ENCODE data around the gene FXN. TPM values are rescaled to one million over a fixed set of nuclear protein-coding genes. Genes with fewer than 3 reads are reported as not detected.

FXN gene
- total RNA-seq, 1 experiment from 2014 or later = 17.8 TPM

DNA sequence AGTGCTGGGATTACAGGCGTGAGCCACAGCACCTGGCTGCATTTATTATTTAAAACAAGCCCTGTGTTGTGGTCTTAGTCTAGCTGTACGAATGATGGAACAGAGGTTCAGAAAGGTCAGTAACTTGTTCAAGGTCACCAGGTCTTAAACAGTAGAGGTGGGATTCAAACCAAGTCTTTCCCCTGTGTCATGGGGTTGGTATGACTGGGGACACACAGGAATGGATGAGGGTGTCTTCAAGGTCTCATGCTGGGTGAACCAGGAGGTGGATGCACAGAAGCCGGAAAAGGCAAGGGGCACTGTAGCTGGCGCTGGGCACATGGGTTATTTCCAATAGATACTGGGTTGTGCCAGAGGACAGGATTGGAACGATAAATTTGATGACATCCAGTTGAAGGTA lies 106.3 kb downstream of the FXN start:
- CTCF ChIA-PET = interaction anchor here (0.6 kb wide), 1 partner anchor 30 kb away, joined by 3 read pairs; no protein-coding TSS in a partner anchor
- H3K36me3 ChIP-seq (ENCODE audit: control insufficient read depth, insufficient read depth, low read length) = no peaks in the 10 kb centered on the region
- no peaks in the 10 kb centered on the region for H3K9me3 ChIP-seq (ENCODE audit: control insufficient read depth, insufficient read depth, low read depth, low read length)
- in situ Hi-C loops (cut with HindIII; ENCODE audit: low pct_unique_long_range_greater_than_20kb, low sequenced_read_pairs) = no loop called here
- intact Hi-C loops (cut with micrococcal nuclease; ENCODE audit: unreplicated experiment) = no loop called here
- BruUV-seq (replicated peaks) = no TSS peak
- no peaks in the 10 kb centered on the region; the same call in 1 of the 2 replicates for H3K4me1 ChIP-seq (ENCODE audit: control insufficient read depth, insufficient read depth, low read length)
- ATAC-seq (no peak), DNase-seq (ENCODE audit: low read depth, low spot score) (no peak)
- no peak overlapping the region for H3K4me3 ChIP-seq (ENCODE audit: low read depth in 2 of 2, low read length in 2 of 2)
- POLR2A ChIA-PET = no interaction called here
- H3K27me3 ChIP-seq (ENCODE audit: control insufficient read depth, insufficient read depth, low read length) = no peaks in the 10 kb centered on the region
- H3K27ac ChIP-seq (ENCODE audit: low read length) = no peak overlapping the region
- TF ChIP-seq, protein P1, sequence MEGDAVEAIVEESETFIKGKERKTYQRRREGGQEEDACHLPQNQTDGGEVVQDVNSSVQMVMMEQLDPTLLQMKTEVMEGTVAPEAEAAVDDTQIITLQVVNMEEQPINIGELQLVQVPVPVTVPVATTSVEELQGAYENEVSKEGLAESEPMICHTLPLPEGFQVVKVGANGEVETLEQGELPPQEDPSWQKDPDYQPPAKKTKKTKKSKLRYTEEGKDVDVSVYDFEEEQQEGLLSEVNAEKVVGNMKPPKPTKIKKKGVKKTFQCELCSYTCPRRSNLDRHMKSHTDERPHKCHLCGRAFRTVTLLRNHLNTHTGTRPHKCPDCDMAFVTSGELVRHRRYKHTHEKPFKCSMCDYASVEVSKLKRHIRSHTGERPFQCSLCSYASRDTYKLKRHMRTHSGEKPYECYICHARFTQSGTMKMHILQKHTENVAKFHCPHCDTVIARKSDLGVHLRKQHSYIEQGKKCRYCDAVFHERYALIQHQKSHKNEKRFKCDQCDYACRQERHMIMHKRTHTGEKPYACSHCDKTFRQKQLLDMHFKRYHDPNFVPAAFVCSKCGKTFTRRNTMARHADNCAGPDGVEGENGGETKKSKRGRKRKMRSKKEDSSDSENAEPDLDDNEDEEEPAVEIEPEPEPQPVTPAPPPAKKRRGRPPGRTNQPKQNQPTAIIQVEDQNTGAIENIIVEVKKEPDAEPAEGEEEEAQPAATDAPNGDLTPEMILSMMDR (IDR thresholded peaks at IDR 0.05) = no peak
- TF ChIP-seq SIN3A (IDR thresholded peaks at IDR 0.05; ENCODE audit: borderline replicate concordance, insufficient read depth, low read depth, low read length) (no peak), TCF7L2 (IDR thresholded peaks at IDR 0.05; ENCODE audit: low read depth, low read length) (no peak), POLR2AphosphoS5 (IDR thresholded peaks at IDR 0.05; ENCODE audit: low read depth, low read length) (no peak)
- TF ChIP-seq, protein P2, sequence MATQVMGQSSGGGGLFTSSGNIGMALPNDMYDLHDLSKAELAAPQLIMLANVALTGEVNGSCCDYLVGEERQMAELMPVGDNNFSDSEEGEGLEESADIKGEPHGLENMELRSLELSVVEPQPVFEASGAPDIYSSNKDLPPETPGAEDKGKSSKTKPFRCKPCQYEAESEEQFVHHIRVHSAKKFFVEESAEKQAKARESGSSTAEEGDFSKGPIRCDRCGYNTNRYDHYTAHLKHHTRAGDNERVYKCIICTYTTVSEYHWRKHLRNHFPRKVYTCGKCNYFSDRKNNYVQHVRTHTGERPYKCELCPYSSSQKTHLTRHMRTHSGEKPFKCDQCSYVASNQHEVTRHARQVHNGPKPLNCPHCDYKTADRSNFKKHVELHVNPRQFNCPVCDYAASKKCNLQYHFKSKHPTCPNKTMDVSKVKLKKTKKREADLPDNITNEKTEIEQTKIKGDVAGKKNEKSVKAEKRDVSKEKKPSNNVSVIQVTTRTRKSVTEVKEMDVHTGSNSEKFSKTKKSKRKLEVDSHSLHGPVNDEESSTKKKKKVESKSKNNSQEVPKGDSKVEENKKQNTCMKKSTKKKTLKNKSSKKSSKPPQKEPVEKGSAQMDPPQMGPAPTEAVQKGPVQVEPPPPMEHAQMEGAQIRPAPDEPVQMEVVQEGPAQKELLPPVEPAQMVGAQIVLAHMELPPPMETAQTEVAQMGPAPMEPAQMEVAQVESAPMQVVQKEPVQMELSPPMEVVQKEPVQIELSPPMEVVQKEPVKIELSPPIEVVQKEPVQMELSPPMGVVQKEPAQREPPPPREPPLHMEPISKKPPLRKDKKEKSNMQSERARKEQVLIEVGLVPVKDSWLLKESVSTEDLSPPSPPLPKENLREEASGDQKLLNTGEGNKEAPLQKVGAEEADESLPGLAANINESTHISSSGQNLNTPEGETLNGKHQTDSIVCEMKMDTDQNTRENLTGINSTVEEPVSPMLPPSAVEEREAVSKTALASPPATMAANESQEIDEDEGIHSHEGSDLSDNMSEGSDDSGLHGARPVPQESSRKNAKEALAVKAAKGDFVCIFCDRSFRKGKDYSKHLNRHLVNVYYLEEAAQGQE (IDR thresholded peaks at IDR 0.05; ENCODE audit: insufficient read depth in 1 of 2, low read depth in 2 of 2, low read length in 1 of 2) = no peak

DNA sequence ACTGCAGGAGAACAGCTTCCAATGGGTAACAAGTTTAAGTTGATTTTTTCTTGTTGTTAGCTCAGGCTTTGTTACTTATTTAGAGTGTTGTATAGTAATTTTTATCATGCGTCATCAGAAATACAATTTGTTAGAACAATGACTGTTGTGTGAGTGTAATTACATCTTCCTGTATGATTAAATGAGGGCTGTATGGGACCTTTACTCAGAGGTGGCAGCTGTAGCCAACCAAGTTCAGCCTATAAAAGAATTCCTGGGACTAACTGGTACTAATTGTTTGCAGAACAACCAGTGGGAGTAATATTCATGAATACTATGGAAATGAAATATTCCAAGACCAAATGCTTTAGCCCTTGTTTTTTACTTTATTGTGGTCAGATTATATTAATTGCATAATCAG lies 107.7 kb downstream of the FXN start:
- no peak overlapping the region for H3K27ac ChIP-seq (ENCODE audit: low read length)
- ChIA-PET POLR2A (no interaction called here), CTCF (no interaction called here)
- no peaks in the 10 kb centered on the region for H3K27me3 ChIP-seq (ENCODE audit: control insufficient read depth, insufficient read depth, low read length)
- in situ Hi-C loops (cut with HindIII; ENCODE audit: low pct_unique_long_range_greater_than_20kb, low sequenced_read_pairs) (no loop called here), intact Hi-C loops (cut with micrococcal nuclease; ENCODE audit: unreplicated experiment) (no loop called here)
- DNase-seq (ENCODE audit: low read depth, low spot score) (no peak), ATAC-seq (no peak)
- no TSS peak for BruUV-seq (replicated peaks)
- H3K4me3 ChIP-seq (ENCODE audit: low read depth in 2 of 2, low read length in 2 of 2) = no peak overlapping the region
- H3K4me1 ChIP-seq (ENCODE audit: control insufficient read depth, insufficient read depth, low read length) = no peaks in the 10 kb centered on the region; the same call in 1 of the 2 replicates
- no peaks in the 10 kb centered on the region for H3K9me3 ChIP-seq (ENCODE audit: control insufficient read depth, insufficient read depth, low read depth, low read length)
- TF ChIP-seq, protein P2 (IDR thresholded peaks at IDR 0.05; ENCODE audit: insufficient read depth in 1 of 2, low read depth in 2 of 2, low read length in 1 of 2) = no peak
- no peak for TF ChIP-seq TCF7L2 (IDR thresholded peaks at IDR 0.05; ENCODE audit: low read depth, low read length)
- TF ChIP-seq POLR2AphosphoS5 (IDR thresholded peaks at IDR 0.05; ENCODE audit: low read depth, low read length) = no peak
- TF ChIP-seq SIN3A (IDR thresholded peaks at IDR 0.05; ENCODE audit: borderline replicate concordance, insufficient read depth, low read depth, low read length) = no peak
- TF ChIP-seq, protein P1 (IDR thresholded peaks at IDR 0.05) = no peak
- H3K36me3 ChIP-seq (ENCODE audit: control insufficient read depth, insufficient read depth, low read length) = no peaks in the 10 kb centered on the region

All from Panc1 (cell line).